SKM-1 (cell line): ENCODE data around the gene CDC45.
"Not testable (repeated sequence)": the region's sequence is repeated elsewhere in the genome, so short reads cannot be mapped to it uniquely, and the experiment has no call there.

Source experiments
- DNase-seq: peaks from one replicate; lab custom pipeline; 2025; ENCODE audit not compliant: unreplicated experiment; lab: John Stamatoyannopoulos, UW

Gene CDC45, protein sequence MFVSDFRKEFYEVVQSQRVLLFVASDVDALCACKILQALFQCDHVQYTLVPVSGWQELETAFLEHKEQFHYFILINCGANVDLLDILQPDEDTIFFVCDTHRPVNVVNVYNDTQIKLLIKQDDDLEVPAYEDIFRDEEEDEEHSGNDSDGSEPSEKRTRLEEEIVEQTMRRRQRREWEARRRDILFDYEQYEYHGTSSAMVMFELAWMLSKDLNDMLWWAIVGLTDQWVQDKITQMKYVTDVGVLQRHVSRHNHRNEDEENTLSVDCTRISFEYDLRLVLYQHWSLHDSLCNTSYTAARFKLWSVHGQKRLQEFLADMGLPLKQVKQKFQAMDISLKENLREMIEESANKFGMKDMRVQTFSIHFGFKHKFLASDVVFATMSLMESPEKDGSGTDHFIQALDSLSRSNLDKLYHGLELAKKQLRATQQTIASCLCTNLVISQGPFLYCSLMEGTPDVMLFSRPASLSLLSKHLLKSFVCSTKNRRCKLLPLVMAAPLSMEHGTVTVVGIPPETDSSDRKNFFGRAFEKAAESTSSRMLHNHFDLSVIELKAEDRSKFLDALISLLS

DNA sequence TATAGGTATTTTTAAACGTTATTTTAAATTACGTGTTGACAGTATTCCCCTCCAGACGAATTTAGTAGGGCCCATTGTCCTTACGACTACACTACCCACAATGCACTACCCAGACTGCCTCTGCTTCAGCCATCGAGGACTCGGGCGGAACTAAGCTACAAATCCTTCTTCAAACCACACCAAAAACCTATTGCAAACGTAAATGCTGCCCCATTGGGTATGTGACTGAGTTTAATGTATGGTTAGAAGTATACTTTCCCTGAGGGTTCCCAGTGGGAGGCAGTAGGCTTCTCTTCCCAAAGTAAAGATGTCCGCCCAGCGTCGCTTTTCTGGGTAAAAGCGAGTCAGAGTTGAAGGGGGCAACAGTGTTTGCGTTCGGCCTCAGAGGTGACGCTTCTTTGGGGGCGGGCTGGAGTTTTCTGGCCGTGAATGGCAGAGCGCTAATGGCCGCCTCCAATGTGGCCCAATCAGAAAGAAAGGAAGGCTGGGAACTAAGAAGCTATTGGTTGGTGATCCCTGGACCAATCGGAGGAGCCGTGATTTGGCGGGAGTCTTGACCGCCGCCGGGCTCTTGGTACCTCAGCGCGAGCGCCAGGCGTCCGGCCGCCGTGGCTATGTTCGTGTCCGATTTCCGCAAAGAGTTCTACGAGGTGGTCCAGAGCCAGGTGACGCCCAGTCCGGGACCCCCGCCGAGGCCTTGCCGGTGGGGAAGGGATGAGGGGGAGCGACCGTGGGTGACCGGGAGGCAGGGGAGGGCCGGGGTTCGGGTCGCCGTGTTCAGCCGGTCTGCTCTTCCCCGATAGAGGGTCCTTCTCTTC lies at the start of gene CDC45:
TSS of gene CDC45 (plus strand) at position 566 of the 818 bp plus-strand sequence. CDS start at position 615, 49 bp downstream.
- DNase-seq: peak; percentile 99

DNA sequence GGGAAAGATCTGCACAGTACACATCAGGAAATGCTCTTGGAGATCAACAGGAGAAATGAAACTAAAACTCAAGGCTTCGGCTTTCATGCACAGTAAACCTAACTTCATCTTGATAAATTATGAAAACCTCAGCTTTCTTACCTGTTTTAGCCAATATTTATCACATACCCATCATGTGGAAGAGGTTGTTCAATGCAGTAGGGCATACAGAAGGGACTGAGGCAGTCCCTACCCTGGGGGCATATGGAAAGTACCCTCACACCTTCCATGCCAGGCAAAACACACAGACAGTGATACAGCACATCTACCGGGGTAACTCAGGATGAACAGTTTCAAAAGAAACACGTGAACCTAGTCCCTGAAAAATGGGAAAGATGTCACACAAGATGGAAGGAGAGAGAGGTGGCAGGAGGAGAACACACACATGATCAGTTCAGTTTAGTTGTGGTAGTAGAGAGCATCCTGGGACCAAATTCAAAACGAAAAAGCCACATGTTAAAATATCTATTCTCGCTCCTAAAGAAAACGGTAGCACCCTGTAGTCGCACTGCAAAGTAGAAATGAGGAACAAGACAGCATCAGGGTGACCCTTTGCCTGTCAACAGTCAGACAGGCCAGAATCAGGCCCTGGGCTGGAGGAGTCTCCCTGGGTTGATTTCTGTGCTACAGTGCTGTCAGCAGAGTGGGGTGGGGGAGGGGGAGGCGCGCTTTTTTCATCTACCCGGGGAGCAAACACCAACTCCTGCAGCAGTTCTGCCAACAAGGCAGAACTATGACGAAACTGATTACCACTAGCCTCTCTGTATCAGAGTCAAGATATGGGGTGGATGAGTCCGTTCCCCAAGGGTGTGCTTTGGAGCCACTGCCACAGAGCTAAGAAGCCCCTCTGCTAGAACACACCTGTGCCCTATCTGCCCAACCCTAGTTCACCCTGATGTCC lies 49.5 kb upstream of the CDC45 start:
- DNase-seq: peak; percentile 38

DNA sequence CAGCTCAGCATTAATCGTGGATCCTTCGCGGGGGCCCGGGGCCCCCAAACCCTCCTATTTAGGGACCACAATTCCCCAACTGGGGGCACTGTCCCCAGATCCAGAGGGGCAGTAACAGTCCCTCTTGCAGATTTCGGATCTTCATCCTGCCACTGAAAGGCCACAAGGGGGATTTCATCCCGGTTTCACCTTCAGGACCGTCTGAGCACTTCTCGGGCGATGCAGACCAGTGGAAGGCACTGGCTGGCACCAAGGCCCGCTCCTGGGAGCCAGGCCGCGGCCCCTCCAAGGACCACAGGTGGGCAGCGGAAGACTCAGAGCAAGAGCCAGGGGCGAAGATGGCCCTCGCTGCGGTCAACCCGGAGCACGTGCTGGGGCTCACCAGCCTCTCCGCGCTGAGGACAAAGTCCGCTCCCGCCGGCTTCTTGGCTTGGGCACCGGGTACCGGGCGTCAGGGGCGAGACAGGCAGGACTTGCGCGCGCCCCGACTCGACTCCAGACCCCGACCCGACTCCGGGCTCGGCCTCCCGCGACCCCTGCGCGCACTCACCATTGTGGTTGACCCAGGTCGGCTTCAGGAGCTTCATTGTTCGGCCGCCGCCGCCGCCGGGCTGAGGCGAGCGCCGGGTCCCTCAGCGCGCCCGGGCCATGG lies 48.7 kb upstream of the CDC45 start:
- no peak for DNase-seq

DNA sequence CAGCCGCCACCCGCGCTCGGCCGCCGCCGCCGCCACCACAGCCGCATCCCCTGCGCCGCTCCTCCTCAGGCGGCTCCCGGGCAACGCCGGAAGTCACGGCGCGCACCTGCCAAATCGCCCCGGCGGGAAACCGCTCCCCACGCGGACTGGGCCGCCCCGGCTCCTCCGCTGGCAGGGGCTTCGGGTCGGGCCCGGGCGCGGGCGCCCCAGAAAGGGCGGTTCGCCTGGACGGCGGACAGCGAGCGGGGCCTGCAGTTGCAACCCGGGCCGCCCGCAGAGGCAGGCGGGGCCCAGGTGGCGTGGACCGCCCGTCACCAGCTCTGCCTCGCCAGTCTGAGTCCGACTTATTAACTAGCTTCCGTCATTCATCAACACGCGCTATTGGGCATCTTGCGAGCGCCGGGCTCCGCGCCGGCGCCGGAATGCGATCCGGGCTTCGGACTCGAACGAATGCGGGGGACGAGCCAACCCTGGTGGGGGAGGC lies 48.0 kb upstream of the CDC45 start, which contains the start of gene HIRA:
TSS of gene HIRA (minus strand) at position 85 of the 484 bp plus-strand sequence. CDS start 257 bp downstream, outside the sequence.
- peak; percentile 30 for DNase-seq

DNA sequence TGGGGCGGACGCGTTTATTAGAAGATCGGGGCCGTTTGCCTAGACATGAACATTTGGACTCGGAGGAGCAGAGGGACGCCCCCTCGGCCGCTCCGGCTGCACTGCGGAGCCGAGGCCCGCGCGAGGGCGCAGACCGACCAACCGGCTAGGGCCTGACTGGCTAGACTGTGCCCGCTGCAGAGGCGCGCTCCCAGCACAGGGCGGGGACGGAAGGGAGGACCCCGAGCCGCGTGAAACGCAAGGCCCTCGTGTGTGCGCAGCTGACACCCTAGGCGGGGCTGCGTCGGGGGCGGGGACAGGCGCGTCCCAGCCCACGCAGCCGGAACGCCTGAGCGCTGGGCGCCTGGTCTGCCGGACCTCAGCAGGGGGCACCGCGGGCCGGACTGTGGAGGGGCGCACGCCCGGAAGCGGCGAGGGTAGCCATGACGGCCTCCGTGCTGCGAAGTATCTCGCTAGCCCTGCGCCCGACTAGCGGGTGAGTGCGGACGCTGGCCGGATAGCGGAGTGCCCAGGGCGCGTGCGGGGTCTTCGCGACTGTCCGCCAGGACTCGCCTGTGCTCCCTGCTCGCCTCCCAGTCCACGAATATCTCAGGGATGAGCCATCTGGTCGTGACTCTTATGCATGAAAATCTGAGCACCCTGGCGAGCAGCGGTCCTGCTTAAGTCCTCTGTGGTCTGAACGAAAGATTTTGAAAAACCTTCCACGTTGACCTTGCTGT lies 47.4 kb upstream of the CDC45 start, which contains the start of gene MRPL40:
TSS of gene MRPL40 (plus strand) at position 413 of the 719 bp plus-strand sequence. CDS start at position 423, 10 bp downstream.
- DNase-seq: peak; percentile 88

DNA sequence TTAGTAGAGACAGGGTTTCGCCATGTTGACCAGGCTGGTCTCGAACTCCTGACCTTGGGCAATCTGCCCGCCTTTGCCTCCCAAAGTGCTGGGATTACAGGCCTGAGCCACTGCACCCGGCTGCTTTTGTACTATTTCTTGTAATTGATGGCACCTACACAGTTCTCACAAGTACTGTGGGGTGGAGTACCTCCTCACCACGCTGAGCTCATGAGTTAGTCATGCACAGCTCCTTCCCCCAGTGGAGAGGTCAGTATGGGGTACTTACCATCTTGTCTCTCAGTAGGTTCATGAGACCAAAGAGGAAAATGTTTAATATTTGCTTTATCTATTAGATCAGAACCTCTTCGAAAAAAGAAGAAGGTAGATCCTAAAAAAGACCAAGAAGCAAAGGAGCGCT lies 45.3 kb upstream of the CDC45 start:
- no peak for DNase-seq

DNA sequence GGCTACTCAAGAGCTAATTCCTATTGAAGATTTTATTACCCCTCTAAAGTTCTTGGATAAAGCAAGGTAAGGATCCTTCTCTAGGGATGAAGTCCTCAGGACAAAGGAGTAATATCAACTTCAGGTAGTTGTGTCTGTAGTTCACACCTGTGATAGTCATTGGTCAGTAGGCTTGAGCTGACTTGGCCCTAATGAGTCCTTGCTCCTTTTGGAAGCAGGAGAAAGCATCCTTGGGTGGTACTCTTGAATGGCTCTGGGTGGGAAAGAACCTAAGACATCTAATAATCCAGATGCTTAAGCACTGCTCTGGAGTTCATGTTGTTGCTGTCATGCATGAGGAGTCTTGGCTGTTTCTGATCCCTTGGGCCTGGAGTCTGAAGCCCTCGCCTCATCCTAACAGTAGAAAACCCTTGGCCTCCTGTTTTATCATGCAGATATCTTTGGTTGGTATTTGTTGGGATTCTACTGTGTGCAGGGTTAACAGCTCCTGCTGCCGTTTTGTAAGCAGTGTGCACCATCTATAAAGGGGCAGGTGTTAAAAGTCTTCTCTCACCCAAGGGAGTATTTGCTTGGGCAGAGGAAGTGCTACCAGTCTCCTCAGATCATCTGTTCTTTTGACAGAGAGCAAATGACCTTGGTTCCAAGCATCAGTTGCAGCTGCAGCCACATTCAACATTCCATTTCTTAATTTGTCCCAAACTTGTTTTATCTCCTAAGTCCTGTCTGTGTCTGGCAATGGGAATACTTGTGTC lies 44.7 kb upstream of the CDC45 start:
- no peak for DNase-seq

DNA sequence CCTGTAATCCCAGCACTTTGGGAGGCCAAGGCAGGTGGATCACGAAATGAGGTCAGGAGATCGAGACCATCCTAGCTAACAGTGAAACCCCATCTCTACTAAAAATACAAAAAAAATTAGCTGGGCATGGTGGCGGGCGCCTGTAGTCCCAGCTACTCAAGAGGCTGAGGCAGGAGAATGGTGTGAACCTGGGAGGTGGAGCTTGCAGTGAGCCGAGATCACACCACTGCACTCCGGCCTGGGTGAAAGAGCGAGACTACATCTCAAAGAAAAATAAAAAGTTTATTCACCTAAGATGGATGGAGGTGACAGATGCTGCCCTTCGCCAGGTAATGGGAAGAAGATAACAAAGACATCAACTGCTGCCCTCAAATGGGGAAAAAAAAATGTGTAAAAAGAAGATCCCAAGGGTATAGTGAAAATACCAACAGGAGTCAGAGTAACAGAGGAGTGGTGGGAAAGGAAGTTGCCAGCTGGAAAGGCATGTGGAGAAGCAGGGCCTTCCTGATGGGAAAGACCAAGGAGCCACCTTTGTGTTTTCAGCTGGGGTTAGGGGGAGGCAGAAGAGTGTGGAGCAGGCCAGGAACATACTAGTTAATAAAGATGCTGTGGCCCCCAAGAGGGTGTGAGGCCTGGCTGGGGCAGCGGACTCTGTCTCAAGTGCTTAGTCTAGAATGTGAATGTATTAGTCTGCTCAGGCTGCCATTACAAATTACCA lies 43.1 kb upstream of the CDC45 start:
- not testable (repeated sequence) for DNase-seq

DNA sequence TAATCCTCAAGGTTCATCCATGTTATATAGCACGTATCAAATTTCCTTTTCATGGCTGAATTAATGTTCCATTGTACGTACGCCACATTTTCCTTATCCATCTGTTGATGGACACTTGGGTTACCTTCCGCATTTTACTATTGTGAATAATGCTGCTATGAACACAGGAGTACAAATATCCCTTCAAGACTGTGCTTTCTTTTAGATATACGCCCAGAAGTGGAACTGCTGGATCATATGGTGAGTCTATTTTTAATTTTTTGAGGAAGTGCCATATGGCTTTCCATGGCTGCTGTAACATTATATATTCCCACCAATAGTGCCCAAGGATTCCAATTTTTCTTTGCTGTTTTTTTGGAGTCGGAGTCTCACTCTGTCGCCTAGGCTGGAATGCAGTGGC lies 41.4 kb upstream of the CDC45 start:
- no peak for DNase-seq

DNA sequence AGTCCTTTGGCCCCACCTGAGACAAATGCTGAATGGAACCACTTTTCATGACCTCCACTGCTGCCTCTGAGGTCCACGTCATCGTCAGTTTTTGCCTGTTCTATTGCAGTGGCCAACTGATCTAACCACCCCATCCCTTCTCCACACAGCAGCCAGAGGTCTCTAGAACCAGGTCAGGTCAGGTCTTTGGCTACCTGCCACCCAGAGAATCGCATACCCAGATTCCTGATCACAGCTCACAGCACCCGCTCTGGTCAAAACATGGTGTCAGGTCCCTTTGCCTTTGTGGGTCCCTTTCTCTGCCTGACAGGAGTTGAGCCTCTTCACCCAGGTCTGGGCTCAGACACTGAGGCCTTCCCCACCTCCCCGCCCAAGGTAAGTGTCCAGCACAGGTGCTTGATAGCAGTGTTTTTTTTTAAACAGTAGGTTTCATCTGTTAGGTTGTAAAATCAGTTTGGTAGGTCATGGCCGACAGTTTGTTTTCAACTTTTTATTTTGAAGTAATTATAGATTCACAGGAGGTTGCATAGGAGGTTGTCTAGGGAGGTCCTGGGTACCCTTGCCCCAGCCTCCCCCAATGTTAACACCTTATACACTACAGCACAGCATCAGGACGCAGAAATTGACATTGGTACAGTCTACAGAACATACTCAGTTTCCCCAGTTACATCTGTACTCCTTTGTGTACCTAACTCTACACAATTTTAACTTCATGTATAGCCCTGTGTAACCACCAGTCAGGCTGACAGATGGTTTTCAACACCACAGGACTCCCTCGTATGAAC lies 39.1 kb upstream of the CDC45 start:
- DNase-seq: no peak

DNA sequence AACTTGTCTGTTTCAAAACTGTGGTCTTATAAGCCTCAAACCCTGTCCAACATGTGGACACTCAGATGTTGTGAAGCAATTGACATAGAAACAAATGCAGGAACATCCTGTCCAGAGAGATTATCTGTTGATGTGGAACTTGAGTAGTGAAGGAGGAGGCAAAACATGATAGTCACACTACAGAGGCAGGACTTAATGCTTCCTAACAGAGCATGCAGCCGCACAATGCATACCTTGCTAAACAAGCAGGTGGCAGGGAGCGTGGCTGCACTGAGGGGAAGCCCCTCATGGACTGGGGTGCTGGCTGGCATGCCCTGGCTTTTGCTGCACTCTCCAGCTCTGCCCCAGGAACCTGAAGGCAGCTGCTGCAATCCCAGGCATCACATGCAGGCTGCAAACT lies 37.6 kb upstream of the CDC45 start:
- DNase-seq: no peak

DNA sequence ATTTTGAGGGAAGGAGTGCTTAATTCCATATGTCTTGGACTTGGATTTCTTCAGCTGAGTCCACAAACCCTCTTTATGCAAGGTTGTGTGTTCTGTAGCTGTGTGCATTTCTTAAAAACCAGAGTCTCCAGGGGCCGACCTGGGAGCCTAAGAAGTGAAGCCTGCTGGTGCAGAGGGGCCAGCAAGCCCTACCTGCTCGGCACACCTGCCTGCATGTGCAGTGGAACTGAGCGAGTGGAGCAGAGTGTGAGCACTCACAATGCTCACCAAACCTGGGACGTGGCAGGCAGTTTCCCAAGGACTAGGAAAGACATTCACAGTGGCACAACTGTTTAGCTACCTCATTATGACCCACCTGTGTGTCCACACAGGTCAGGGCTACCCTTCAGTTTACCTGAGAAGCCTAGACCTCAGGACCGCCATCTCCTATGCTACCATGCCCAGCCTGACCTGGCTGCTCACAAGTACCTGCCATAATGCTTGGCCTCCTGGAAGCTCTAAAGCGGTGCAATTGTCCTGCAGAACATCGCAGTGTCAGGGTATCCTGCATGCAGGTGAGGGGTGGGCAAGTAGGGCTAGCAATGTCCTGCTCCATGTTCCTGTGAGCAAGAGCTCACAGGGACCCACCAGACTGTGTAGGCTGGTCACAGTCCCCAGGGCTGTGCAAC lies 36.0 kb upstream of the CDC45 start:
- DNase-seq: no peak

DNA sequence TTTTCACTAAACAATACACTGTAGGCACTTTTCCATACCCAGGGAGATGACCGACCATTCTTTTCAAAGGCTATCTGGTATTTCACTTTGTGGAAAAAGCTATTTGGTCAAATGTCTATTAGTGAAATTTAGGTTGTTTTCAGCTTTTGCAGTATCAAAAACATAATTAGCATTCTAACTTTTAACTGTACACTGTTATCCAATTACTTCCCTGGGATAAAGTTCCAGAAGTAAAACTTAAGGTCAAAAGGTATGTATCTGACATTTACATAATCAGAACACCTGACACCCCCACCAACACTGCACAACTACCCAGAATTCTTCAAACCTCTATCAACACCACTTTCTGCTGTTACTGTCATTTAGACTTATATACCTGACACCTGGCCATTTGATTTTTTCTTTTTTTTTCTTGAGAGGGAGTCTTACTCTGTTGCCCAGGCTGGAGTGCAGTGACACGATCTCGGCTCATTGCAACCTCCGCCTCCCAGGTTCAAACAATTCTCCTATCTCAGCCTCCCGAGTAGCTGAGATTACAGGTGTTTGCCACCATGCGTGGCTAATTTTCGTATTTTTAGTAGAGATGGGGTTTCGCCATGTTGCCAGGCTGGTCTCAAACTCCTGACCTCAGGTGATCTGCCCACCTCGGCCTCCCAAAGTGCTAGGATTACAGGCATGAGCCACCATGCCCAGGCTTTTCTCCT lies 34.3 kb upstream of the CDC45 start:
- not testable (repeated sequence) for DNase-seq

DNA sequence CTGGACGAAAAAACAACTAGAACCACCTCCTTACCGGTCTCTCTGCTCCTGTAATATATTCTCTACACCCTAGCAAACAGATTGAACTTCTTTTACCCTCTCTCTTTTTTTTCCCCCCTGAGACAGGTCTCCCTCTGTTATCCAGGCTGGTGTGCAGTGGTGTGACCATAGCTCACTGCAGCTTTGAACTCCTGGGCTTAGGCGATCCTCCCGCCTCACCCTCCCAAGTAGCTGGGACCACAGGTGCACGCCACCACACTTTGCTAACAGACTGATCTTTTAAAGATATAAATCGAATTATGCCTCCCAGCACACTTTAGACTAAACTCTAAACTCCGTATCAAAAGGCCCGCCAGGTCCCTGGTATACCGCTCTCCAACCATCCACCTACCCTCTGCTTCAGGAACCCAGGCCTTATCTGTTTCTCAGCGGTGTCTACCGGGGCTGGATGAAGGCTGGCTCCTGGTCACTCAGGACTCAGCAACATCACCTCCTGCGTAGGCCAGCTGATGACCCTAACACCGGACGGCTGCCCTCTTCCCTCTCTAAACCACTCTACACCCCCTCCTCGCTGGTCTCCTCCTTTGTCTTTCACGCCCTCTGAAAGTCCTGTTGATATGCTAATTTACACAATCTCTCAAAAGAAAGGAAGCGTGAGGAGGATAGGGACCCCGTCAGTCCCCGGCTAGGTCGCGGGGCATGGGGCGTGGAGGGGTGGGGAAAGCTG lies 33.0 kb upstream of the CDC45 start:
- DNase-seq: no peak
